GM12878 (cell line): Measurements from ENCODE around the gene EWSR1. TPM values are rescaled to one million over a fixed set of nuclear protein-coding genes. Genes with fewer than 3 reads are reported as not detected.

ENCODE experiments used
- ATAC-seq: fragments of 200-7000 bp; cut with Tn5 transposase; 3 replicates; pipeline ENCODE4 v1.9.1; 2020; ENCODE audit warnings: mild to moderate bottlenecking, moderate library complexity
- BruUV-seq: library from RNA; stranded (reverse); fragments of 400-500 nt; replicated peaks from 2 replicates; lab custom pipeline; 2021; lab: Mats Ljungman, UMichigan
- CTCF ChIA-PET: fragments of 300-600 bp; sonication (Branson Sonifier 250); formaldehyde crosslinking; extraction: SDS; loops from one replicate; lab custom pipeline; 2021; ENCODE audit warnings: inconsistent platforms; lab: Yijun Ruan, JAX
- POLR2A ChIA-PET: fragments of 350-600 bp; formaldehyde crosslinking; extraction: SDS; loops from one replicate; lab custom pipeline; 2021; ENCODE audit warnings: inconsistent platforms; lab: Charles Lee
- RAD21 ChIA-PET: fragments of 300-600 bp; sonication (Branson Sonifier 250); formaldehyde crosslinking; loops from one replicate; lab custom pipeline; 2023; ENCODE audit warnings: antibody characterized with exemption; ENCODE audit not compliant: unreplicated experiment; lab: Charles Lee
- SMC1A ChIA-PET: fragments of 300-600 bp; sonication (Branson Sonifier 250); formaldehyde crosslinking; loops from one replicate; lab custom pipeline; 2023; ENCODE audit not compliant: unreplicated experiment, uncharacterized antibody; lab: Charles Lee
- DNase-seq: peaks from one replicate; pipeline ENCODE4 v3.0.0-alpha.2; 2011; ENCODE audit warnings: low read depth, low spot score
- FAIRE-seq: peaks from 3 replicates; lab custom pipeline; 2011; peaks lifted over from hg19 to GRCh38; lab: Jason Lieb, UNC
- H2AFZ ChIP-seq: 2 replicates; pipeline ENCODE4 v1.6.0; 2011; ENCODE audit warnings: low read depth, low read length, control low read depth; ENCODE audit not compliant: control insufficient read depth
- H3K27ac ChIP-seq: 2 replicates; pipeline ENCODE4 v1.5.1; 2011; ENCODE audit warnings: control low read depth; ENCODE audit not compliant: control insufficient read depth, insufficient read depth
- H3K27me3 ChIP-seq, 2 experiments: replicated peaks in 1 of 2; 2 replicates each; pipeline versions ENCODE4 v1.6.0 to v1.6.1; 2011; ENCODE audit warnings: low read length in 1 of 2; ENCODE audit not compliant: control insufficient read depth in 2 of 2, insufficient read depth in 2 of 2
- H3K36me3 ChIP-seq, 2 experiments: 2 replicates each; pipeline ENCODE4 v1.5.1; 2011; ENCODE audit warnings: low read length in 1 of 2; ENCODE audit not compliant: control insufficient read depth in 2 of 2, insufficient read depth in 2 of 2
- H3K4me1 ChIP-seq: 2 replicates; pipeline ENCODE4 v1.6.1; 2011; ENCODE audit warnings: mild to moderate bottlenecking, low read length, moderate library complexity, mixed read lengths; ENCODE audit not compliant: control insufficient read depth, insufficient read depth
- H3K4me2 ChIP-seq: 2 replicates; pipeline ENCODE4 v1.6.0; 2011; ENCODE audit warnings: control low read depth; ENCODE audit not compliant: control insufficient read depth, insufficient read depth
- H3K4me3 ChIP-seq: fragments of 200-600 bp; sonication (generic); 2 replicates; pipeline ENCODE4 v1.5.1; 2016
- H3K79me2 ChIP-seq: 2 replicates; pipeline ENCODE4 v1.6.0; 2011; ENCODE audit warnings: low read length; ENCODE audit not compliant: control insufficient read depth, insufficient read depth
- H3K9ac ChIP-seq: 2 replicates; pipeline ENCODE4 v1.8.0; 2011; ENCODE audit warnings: low read length, control low read depth, mixed read lengths; ENCODE audit not compliant: control insufficient read depth, insufficient read depth
- H3K9me3 ChIP-seq: replicated peaks from 3 replicates; pipeline ENCODE4 v1.5.1; 2011; ENCODE audit warnings: mild to moderate bottlenecking, low read length; ENCODE audit not compliant: control insufficient read depth, insufficient read depth
- H4K20me1 ChIP-seq: 2 replicates; pipeline ENCODE4 v1.6.0; 2011; ENCODE audit not compliant: control insufficient read depth, insufficient read depth
- CUX1 ChIP-seq: IDR thresholded peaks from 2 replicates; pipeline ENCODE4 v1.6.1; 2012; ENCODE audit warnings: improper control_type of control experiment, low read depth, low read length; ENCODE audit not compliant: insufficient replicate concordance
- SREBF2 ChIP-seq: IDR thresholded peaks from 2 replicates; pipeline ENCODE4 v1.6.1; 2012; ENCODE audit warnings: mild to moderate bottlenecking, low read length
- whole genome bisulfite sequencing: methylation state at CpG from one replicate; pipeline ENCODE4 v1.1.6; 2016; ENCODE audit warnings: low lambda C conversion rate; ENCODE audit not compliant: insufficient replicate concordance, insufficient coverage; ENCODE audit errors: missing lambda C conversion rate; 5-methylcytosine and 5-hydroxymethylcytosine counted together
- in situ Hi-C: fragments of 300-500 bp; cut with MboI; formaldehyde crosslinking; loops from 9 replicates; pipeline ENCODE4 v1.14.3; 2018; ENCODE audit warnings: mixed read lengths
- intact Hi-C: fragments of 100-400 bp; cut with micrococcal nuclease; formaldehyde crosslinking; loops from one replicate; pipeline ENCODE4 v1.14.2; 2022; ENCODE audit not compliant: unreplicated experiment
- polyA plus RNA-seq, 11 experiments: library from polyadenylated mRNA; depleted of rRNA in 4 of 11; unstranded in 6 of 11; stranded (reverse) in 5 of 11; fragments of >200 nt; fragmentation: Nextera tagmentation in 4 of 11; fragmentation: Illumina TruSeq in 1 of 11; extraction: Ambion mirVana in 4 of 11; extraction: Trizol in 1 of 11; gene quantifications; 1 replicate in 1 of 11; 2 replicates in 10 of 11; pipeline versions ENCODE4 v1.2.1 to v1.2.3, GENCODE V29; 2011 to 2016; ENCODE audit warnings: inconsistent platforms in 2 of 11, missing spikeins in 2 of 11, low read depth in 1 of 11
- total RNA-seq, 4 experiments: library from RNA; depleted of rRNA in 3 of 4; stranded (reverse); fragments of >200 nt in 3 of 4; fragmentation: Illumina TruSeq in 1 of 4; extraction: Trizol in 1 of 4; gene quantifications; 2 replicates each; pipeline versions ENCODE4 v1.2.1 to v1.2.3, GENCODE V29; 2013 to 2021

EWSR1 gene
- total and polyA plus RNA-seq, 10 of the 15 experiments (the other 5 are each of a cell fraction or from before 2014, with no cell fraction given), result 130 to 480 (median 356) TPM

GRCh38 chr22:29226351-29226981 is 41.6 kb upstream of the EWSR1 start:
- Histone ChIP-seq H3K27ac (no peak overlapping the region), H3K9ac (no peak overlapping the region), H3K4me1 (no peaks in the 10 kb centered on the region), H3K4me2 (no peak overlapping the region), H3K36me3 (no peaks in the 10 kb centered on the region; a peak in 1 of 4 replicates), H3K27me3 (no peaks in the 10 kb centered on the region), H3K9me3 (no peaks in the 10 kb centered on the region), H3K4me3 (no peak overlapping the region), H2AFZ (no peak overlapping the region), H3K79me2 (no peaks in the 10 kb centered on the region), H4K20me1 (no peaks in the 10 kb centered on the region)
- ChIA-PET CTCF (interaction anchor here (1.1 kb wide), 1 partner anchor 15 kb away, joined by 3 read pairs; no protein-coding TSS in a partner anchor), SMC1A (interaction anchor here (0.7 to 1.3 kb wide), 2 partner anchors 25 to 149 kb away, joined by 3 read pairs; no protein-coding TSS in a partner anchor), POLR2A (no interaction called here), RAD21 (no interaction called here)
- no peak for TF ChIP-seq CUX1
- TF ChIP-seq SREBF2, result no peak
- FAIRE-seq (no peak), ATAC-seq (no peak), DNase-seq (no peak)
- 54% methylated on average over 9 of the region's 11 CpGs for WGBS
- intact Hi-C loops, result no loop called here
- no TSS peak for BruUV-seq
- in situ Hi-C loops, result no loop called here
